ENCODE results near the gene TBL1X.

Gene TBL1X

GRCh38 chrX:9668537-9668936, 203.7 kb downstream of the TBL1X start:
- DNase-seq (ENCODE audit: low read depth): peak; percentile 31

GRCh38 chrX:9670136-9670814, 205.4 kb downstream of the TBL1X start:
- peak; percentile 77 for DNase-seq (ENCODE audit: low read depth)

- DNase-seq (ENCODE audit: low read depth): no peak
Observed at GRCh38 chrX:9671998-9672397, 207.1 kb downstream of the TBL1X start.

- no peak for DNase-seq (ENCODE audit: low read depth)
Observed at GRCh38 chrX:9676306-9676705, 211.4 kb downstream of the TBL1X start.

- peak; percentile 27 for DNase-seq (ENCODE audit: low read depth)
Observed at GRCh38 chrX:9676738-9677097, 211.9 kb downstream of the TBL1X start.

- DNase-seq (ENCODE audit: low read depth): peak; percentile 13
Observed at GRCh38 chrX:9677098-9677739, 212.4 kb downstream of the TBL1X start.

GRCh38 chrX:9678215-9678965, 213.5 kb downstream of the TBL1X start:
- DNase-seq (ENCODE audit: low read depth): peak; percentile 29

- no peak for DNase-seq (ENCODE audit: low read depth)
Observed at GRCh38 chrX:9681011-9681410, 216.2 kb downstream of the TBL1X start.

GRCh38 chrX:9681422-9681821, 216.6 kb downstream of the TBL1X start:
- DNase-seq (ENCODE audit: low read depth): peak; percentile 82

GRCh38 chrX:9682456-9682855, 217.6 kb downstream of the TBL1X start:
- DNase-seq (ENCODE audit: low read depth): peak; percentile 59

GRCh38 chrX:9682861-9683260, 218.0 kb downstream of the TBL1X start:
- DNase-seq (ENCODE audit: low read depth): no peak

- DNase-seq (ENCODE audit: low read depth): no peak
Observed at GRCh38 chrX:9683350-9683749, 218.5 kb downstream of the TBL1X start.

- no peak for DNase-seq (ENCODE audit: low read depth)
Observed at GRCh38 chrX:9687899-9688298, 223.0 kb downstream of the TBL1X start.

GRCh38 chrX:9688833-9689232, 224.0 kb downstream of the TBL1X start:
- DNase-seq (ENCODE audit: low read depth): no peak

- no peak for DNase-seq (ENCODE audit: low read depth)
Observed at GRCh38 chrX:9690046-9690445, 225.2 kb downstream of the TBL1X start.

GRCh38 chrX:9693307-9694001, 228.6 kb downstream of the TBL1X start:
- DNase-seq (ENCODE audit: low read depth): no peak

- no peak for DNase-seq (ENCODE audit: low read depth)
Observed at GRCh38 chrX:9698576-9698975, 233.7 kb downstream of the TBL1X start.

GRCh38 chrX:9700555-9700954, 235.7 kb downstream of the TBL1X start:
- no peak for DNase-seq (ENCODE audit: low read depth)

GRCh38 chrX:9701790-9702189, 236.9 kb downstream of the TBL1X start:
- DNase-seq (ENCODE audit: low read depth): no peak

- DNase-seq (ENCODE audit: low read depth): no peak
Observed at GRCh38 chrX:9703406-9703805, 238.5 kb downstream of the TBL1X start.

- DNase-seq (ENCODE audit: low read depth): no peak
Observed at GRCh38 chrX:9704876-9705465, 240.1 kb downstream of the TBL1X start.

GRCh38 chrX:9706421-9706820, 241.6 kb downstream of the TBL1X start:
- no peak for DNase-seq (ENCODE audit: low read depth)
